Measurements from ENCODE around the gene SLC25A26. TPM values are rescaled to one million over a fixed set of nuclear protein-coding genes. Genes with fewer than 3 reads are reported as not detected.

Gene SLC25A26
- total RNA-seq, 1 experiment from 2014 or later, result 27.2 TPM

GRCh38 chr3:66320390-66320789 is 99.6 kb downstream of the SLC25A26 start:
- DNase-seq (ENCODE audit: low read depth), result no peak

- DNase-seq (ENCODE audit: low read depth), result peak; percentile 27
These were observed 101.6 kb downstream of the SLC25A26 start for GRCh38 chr3:66322436-66322835.

DNA sequence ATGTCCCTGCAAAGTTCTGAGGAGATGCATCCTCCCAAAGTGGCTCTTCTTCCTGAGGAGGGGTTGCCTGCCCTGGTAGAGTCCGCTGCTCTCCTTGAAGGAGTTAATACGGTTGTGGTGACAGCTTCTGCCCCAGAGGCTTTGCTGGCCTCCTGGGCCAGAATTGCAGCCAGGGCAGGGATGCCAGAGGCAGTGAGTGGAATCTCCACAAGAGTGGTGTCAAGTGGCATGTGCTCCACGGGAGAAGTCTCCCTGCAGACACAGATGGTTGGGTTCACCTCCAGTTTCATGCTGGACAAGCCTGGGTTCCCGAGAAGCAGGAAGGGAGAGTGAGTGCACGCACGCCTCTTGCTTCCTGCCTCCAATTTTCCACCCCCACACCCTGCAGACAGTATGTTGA is 105.5 kb downstream of the SLC25A26 start:
- DNase-seq (ENCODE audit: low read depth), result no peak

DNA sequence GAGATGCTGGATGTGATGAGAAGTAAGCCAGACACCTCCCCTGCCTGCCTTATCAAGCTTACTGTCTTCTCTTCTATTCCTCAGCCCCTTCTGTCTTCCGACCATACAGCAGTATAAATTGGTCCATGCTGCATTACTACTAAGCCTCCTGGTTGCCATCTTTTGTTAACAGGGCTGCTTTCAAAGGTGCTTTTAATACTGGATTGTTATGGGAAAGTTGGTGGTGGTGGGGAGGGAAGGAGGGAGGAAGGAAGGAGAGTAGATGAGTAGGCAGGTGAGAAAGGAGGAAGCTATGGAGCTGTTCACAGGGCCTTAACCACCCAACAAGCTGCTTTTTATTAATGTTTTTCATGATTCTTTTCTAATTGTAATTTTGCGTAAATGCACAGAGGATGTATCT is 114.9 kb downstream of the SLC25A26 start:
- no peak for DNase-seq (ENCODE audit: low read depth)

GRCh38 chr3:66336333-66336766 is 115.5 kb downstream of the SLC25A26 start:
- peak; percentile 75 for DNase-seq (ENCODE audit: low read depth)

- peak; percentile 83 for DNase-seq (ENCODE audit: low read depth)
These were observed 118.1 kb downstream of the SLC25A26 start for GRCh38 chr3:66338927-66339326.

- DNase-seq (ENCODE audit: low read depth), result no peak
These were observed 122.0 kb downstream of the SLC25A26 start for GRCh38 chr3:66342717-66343356.

DNA sequence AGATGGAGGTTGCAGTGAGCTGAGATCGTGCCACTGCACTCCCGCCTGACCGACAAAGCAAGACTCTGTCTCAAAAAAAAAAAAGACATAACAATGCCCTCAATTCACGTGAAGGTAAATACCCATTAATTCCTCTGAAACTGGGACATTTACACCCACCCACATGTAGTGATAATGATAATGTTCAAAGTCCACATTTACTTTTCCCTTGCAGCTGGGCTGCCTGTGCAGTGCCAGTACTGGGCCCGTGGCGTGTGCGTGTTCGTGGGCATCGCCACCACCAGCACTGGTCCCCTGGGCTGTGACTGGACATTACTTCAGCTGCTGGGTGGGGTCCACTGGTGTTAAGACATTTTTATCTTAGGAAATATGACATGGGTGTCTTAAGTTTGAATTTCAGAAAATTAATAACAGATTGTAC is 123.6 kb downstream of the SLC25A26 start:
- DNase-seq (ENCODE audit: low read depth), result no peak

GRCh38 chr3:66344848-66345578 is 124.2 kb downstream of the SLC25A26 start:
- no peak for DNase-seq (ENCODE audit: low read depth)

DNA sequence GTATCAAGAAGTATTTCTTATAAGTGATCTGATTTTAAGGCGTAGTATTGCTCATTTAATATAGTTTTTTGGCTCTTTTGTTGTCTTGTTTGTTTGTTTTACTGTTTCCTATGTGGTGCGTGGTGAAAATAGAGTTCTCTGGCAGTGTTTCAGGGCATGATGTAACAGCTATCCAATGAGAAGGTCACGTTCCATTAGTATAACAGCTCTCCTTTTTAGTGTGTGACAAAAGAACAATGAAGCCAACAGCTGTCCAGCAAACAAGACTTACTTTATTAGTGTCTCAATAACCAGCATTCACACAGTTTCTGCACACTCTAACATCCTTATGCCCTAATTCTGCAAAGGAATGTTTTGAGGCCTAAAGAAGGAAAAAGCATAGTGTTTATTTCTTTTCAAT is 127.9 kb downstream of the SLC25A26 start:
- DNase-seq (ENCODE audit: low read depth), result no peak

DNA sequence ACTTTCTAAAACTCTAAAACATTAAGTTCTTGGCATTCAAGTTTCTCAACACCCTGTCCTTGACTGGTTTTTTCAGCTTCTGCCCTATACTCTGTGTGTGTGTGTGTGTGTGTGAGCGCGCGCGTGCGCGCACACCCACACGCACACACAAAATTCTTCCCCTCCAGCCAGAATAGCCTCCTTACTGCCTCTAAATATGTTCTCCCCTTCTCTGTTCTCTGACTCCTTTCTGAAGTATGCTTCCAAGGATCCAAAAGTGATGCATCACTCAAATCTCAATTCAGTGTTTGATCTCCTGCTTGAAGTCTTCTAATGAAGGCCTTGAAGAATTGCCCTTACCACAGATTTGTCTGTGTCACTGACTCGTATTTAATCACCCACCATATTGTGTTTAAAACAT is 129.8 kb downstream of the SLC25A26 start:
- no peak for DNase-seq (ENCODE audit: low read depth)

GRCh38 chr3:66353039-66353438 is 132.2 kb downstream of the SLC25A26 start:
- no peak for DNase-seq (ENCODE audit: low read depth)

DNA sequence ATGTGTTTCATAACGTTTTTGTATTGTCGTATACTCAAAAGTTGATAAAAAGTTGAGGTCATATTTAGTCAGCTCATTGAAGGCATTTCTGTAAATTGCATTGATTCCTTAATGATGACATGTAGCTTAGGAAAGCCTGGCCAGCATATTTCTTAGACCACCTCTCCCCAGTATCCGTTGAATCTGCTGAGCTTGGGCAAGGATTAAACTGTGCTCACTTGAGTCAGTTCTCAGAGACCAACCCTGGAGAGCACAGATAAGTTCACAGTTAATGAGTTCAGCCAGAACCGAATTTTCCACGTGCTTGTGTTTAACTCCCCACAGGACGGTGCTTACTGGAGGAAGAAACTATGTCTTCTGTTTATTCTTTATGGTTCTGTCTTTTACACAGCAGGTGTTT is 132.7 kb downstream of the SLC25A26 start:
- no peak for DNase-seq (ENCODE audit: low read depth)

DNA sequence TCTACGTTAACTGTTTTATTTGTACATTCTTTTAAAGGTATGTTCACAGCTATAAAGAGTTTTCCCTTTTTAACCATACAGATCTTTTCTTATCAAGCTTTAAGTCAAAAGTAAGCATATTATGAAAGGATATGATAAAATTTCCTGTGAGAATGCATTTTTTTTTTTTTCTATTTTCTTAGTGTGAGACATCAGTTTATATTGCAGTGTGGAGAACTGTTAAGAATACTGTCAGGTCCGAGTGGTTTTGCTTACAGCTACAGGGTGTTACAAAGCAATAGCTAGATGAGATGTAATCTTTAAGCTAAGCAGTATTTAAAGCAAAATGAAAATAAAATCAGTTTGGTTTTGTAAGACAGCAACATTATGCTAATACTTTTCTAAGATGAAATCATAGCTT is 133.2 kb downstream of the SLC25A26 start:
- no peak for DNase-seq (ENCODE audit: low read depth)

DNA sequence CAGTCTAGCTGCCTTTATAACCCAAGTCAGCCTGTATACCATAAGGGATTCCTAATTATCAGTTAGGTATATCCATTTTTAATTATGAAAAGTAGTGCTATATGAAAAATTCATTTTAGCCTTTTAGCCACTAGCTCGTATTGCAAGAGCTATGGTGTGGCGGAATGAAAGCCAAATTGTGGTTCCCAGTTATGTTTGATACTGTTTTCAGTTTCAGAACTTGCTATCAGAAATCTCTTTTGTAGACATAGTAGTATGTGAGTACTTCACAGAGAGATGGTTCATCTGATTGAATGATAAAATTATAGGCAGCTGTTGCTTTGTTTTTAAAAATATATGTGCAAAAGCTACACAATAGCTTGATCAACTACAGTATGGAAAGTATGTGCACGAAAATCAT is 134.6 kb downstream of the SLC25A26 start:
- DNase-seq (ENCODE audit: low read depth), result no peak

GRCh38 chr3:66355997-66356396 is 135.2 kb downstream of the SLC25A26 start:
- no peak for DNase-seq (ENCODE audit: low read depth)

- DNase-seq (ENCODE audit: low read depth), result no peak
These were observed 140.6 kb downstream of the SLC25A26 start for GRCh38 chr3:66361356-66361755.

DNA sequence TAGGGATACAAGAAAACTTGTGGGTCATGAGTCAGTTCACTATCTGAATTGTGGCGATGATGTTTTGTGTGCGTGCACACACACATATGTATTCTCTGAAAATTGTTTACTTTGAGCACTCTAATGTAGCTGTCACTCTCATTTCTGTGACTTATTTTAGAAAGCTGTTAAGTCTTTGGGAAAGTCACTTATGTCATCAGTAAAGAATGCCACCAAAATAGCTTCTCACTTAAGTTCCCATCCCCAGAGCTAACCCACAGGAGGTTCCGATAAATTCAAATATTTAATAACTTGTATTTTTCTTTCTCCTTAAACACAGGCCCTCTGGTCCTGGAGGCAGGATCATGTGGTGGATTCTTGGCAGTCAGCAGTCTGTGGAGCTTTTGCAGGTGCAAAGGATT is 141.7 kb downstream of the SLC25A26 start:
- peak; percentile 78 for DNase-seq (ENCODE audit: low read depth)

- peak; percentile 34 for DNase-seq (ENCODE audit: low read depth)
These were observed 142.3 kb downstream of the SLC25A26 start for GRCh38 chr3:66363148-66363547.

DNA sequence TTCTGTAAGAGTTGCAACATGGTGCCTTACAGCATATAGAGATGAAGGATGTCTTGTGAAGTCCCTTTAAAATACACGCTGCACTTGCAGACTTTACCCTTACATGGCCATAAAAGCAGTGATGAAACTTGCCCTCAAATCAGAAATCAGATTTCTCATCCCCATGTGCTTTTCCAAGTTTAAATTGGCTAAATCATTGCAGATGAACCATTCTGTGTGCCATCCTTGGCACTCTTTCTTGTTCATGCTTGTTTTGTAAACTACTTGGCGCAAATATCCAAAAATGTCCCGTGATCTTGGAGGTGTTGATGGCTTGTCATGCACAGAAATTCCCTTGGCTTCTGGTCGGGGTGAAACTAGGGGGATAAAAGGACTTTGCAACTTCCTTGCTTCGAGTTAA is 144.3 kb downstream of the SLC25A26 start:
- no peak for DNase-seq (ENCODE audit: low read depth)

DNA sequence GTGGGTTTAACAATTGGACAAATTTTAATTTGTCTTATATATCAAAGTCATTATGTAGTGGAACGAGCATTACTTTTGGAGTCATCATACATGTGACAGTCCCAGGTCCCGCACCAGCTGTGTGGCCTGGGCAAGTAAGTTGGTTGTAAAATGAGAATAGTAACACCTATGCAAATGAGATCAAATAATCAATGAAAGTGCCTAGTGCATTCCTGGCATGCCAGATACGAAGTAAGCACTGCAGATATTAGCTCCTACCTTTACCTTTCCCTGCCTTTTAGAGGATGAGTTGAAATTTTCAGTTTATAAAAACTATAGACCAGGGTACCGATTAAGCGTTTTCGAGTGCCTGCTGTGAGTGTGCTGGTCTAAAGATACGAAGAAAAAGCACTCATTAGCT is 145.9 kb downstream of the SLC25A26 start:
- no peak for DNase-seq (ENCODE audit: low read depth)

DNA sequence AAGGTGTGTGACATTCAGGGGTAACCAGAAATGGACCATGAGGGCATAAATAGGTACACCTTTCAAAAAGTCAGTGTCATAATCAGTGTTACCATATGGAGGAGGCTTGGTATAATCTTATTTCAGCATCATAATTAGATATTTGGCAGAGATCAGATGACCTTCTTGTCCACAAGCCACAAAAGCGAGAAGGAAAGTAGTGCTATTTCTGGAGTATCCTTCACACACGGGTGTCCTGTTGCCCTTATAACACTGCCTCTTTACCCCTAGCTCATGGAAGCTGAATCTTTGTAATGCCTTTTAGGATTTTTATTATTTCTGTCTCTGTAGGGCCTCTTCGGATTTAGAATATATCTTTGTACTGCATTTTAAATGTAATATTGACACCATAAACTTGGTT is 147.2 kb downstream of the SLC25A26 start:
- no peak for DNase-seq (ENCODE audit: low read depth)

GRCh38 chr3:66370179-66370578 is 149.4 kb downstream of the SLC25A26 start:
- DNase-seq (ENCODE audit: low read depth), result no peak

GRCh38 chr3:66371432-66371831 is 150.6 kb downstream of the SLC25A26 start:
- no peak for DNase-seq (ENCODE audit: low read depth)

All from RPMI7951 (cell line).